HepG2 (cell line): ENCODE measurements around the gene WBP1. TPM values are rescaled to one million over a fixed set of nuclear protein-coding genes. Genes with fewer than 3 reads are reported as not detected.

ENCODE experiments used
- ARNT2 ChIP-seq: sonication (generic); formaldehyde crosslinking; IDR thresholded peaks from 2 replicates; pipeline ENCODE4 v1.8.0; 2022; ENCODE audit warnings: mild to moderate bottlenecking, low read depth, missing genetic modification reagents, moderate library complexity
- ARNTL ChIP-seq: sonication (generic); formaldehyde crosslinking; IDR thresholded peaks from 2 replicates; pipeline ENCODE4 v1.4.0; 2020; ENCODE audit warnings: mild to moderate bottlenecking, missing genetic modification reagents
- ATAD3A ChIP-seq: sonication (generic); formaldehyde crosslinking; IDR thresholded peaks from 2 replicates; pipeline ENCODE4 v1.4.0; 2020; ENCODE audit warnings: missing genetic modification reagents
- BRF2 ChIP-seq: sonication (generic); formaldehyde crosslinking; IDR thresholded peaks from 2 replicates; pipeline ENCODE4 v1.8.1; 2022; ENCODE audit warnings: mild to moderate bottlenecking, missing genetic modification reagents
- CCAR2 ChIP-seq: fragments of 200-400 bp; formaldehyde crosslinking; optimal IDR thresholded peaks from 2 replicates; pipeline ENCODE3; 2018; ENCODE audit warnings: low read depth, mild to moderate bottlenecking, low read length, moderate library complexity
- FOXC1 ChIP-seq: sonication (generic); formaldehyde crosslinking; IDR thresholded peaks from 2 replicates; pipeline ENCODE4 v1.8.0; 2022; ENCODE audit warnings: mild to moderate bottlenecking, missing genetic modification reagents, borderline replicate concordance
- FOXJ3 ChIP-seq: sonication (generic); formaldehyde crosslinking; IDR thresholded peaks from 2 replicates; pipeline ENCODE4 v1.4.0; 2020; ENCODE audit warnings: missing genetic modification reagents, mild to moderate bottlenecking, borderline replicate concordance
- GZF1 ChIP-seq: sonication (generic); formaldehyde crosslinking; IDR thresholded peaks from 2 replicates; pipeline ENCODE4 v1.5.1; 2020; ENCODE audit warnings: mild to moderate bottlenecking, missing genetic modification reagents
- HES4 ChIP-seq: sonication (generic); formaldehyde crosslinking; IDR thresholded peaks from 2 replicates; pipeline ENCODE4 v1.9.0; 2021; ENCODE audit warnings: mild to moderate bottlenecking, missing genetic modification reagents, borderline replicate concordance
- HMGXB4 ChIP-seq, 2 experiments: sonication (generic) in 1 of 2; formaldehyde crosslinking in 1 of 2; IDR thresholded peaks; 2 replicates each; pipeline versions ENCODE4 v1.4.0 to v1.6.1; 2018 to 2020; ENCODE audit warnings: missing genetic modification reagents in 2 of 2, borderline replicate concordance in 1 of 2, low read depth in 1 of 2, mild to moderate bottlenecking in 1 of 2, missing biosample characterization in 1 of 2
- KAT8 ChIP-seq: IDR thresholded peaks from 2 replicates; pipeline ENCODE4 v1.6.1; 2016; ENCODE audit warnings: missing genetic modification reagents, missing compliant biosample characterization
- PAX8 ChIP-seq: sonication (generic); formaldehyde crosslinking; IDR thresholded peaks from 2 replicates; pipeline ENCODE4 v1.8.0; 2022; ENCODE audit warnings: mild to moderate bottlenecking, missing genetic modification reagents, borderline replicate concordance
- PPARG ChIP-seq: conservative IDR thresholded peaks from 2 replicates; pipeline ENCODE4 v1.6.1; 2016; ENCODE audit warnings: missing biosample characterization, missing genetic modification reagents
- RNF219 ChIP-seq: sonication (generic); formaldehyde crosslinking; IDR thresholded peaks from 2 replicates; pipeline ENCODE4 v1.5.0; 2020; ENCODE audit warnings: mild to moderate bottlenecking, missing genetic modification reagents
- SRSF1 ChIP-seq: fragments of 200-400 bp; formaldehyde crosslinking; optimal IDR thresholded peaks from 2 replicates; pipeline ENCODE3; 2017; ENCODE audit warnings: mild to moderate bottlenecking, low read depth, low read length, moderate library complexity
- TCF7 ChIP-seq: sonication (generic); IDR thresholded peaks from 2 replicates; pipeline ENCODE4 v1.6.1; 2016; ENCODE audit warnings: antibody characterized with exemption, low read depth
- ZNF18 ChIP-seq: sonication (generic); formaldehyde crosslinking; IDR thresholded peaks from 2 replicates; pipeline ENCODE4 v1.8.0; 2022; ENCODE audit warnings: mild to moderate bottlenecking, missing genetic modification reagents; ENCODE audit not compliant: insufficient replicate concordance
- ZNF234 ChIP-seq: sonication (generic); formaldehyde crosslinking; conservative IDR thresholded peaks from 2 replicates; pipeline ENCODE4 v1.5.1; 2020; ENCODE audit warnings: mild to moderate bottlenecking, missing genetic modification reagents
- ZNF34 ChIP-seq: sonication (generic); formaldehyde crosslinking; IDR thresholded peaks from 2 replicates; pipeline ENCODE4 v1.4.0; 2020; ENCODE audit warnings: mild to moderate bottlenecking, missing genetic modification reagents, borderline replicate concordance
- ZNF441 ChIP-seq: sonication (generic); formaldehyde crosslinking; IDR thresholded peaks from 2 replicates; pipeline ENCODE4 v1.7.0; 2021; ENCODE audit warnings: missing genetic modification reagents, borderline replicate concordance
- ZNF510 ChIP-seq: sonication (generic); formaldehyde crosslinking; IDR thresholded peaks from 2 replicates; pipeline ENCODE4 v1.4.0; 2020; ENCODE audit warnings: low read depth, mild to moderate bottlenecking, missing genetic modification reagents
- ZNF629 ChIP-seq: sonication (generic); formaldehyde crosslinking; conservative IDR thresholded peaks from 2 replicates; pipeline ENCODE4 v1.5.0; 2020; ENCODE audit warnings: missing genetic modification reagents
- ZNF644 ChIP-seq: IDR thresholded peaks from 2 replicates; pipeline ENCODE4 v1.6.1; 2016; ENCODE audit warnings: low read depth
- ZNF724P ChIP-seq: sonication (generic); formaldehyde crosslinking; IDR thresholded peaks from 2 replicates; pipeline ENCODE4 v1.8.0; 2022; ENCODE audit warnings: missing genetic modification reagents, borderline replicate concordance
- ZNF891 ChIP-seq: sonication (generic); formaldehyde crosslinking; IDR thresholded peaks from 2 replicates; pipeline ENCODE4 v1.5.0; 2020; ENCODE audit warnings: mild to moderate bottlenecking, missing genetic modification reagents
- ZSCAN29 ChIP-seq: sonication (generic); formaldehyde crosslinking; conservative IDR thresholded peaks from 2 replicates; pipeline ENCODE4 v1.4.0; 2020; ENCODE audit warnings: mild to moderate bottlenecking, missing genetic modification reagents
- polyA plus RNA-seq, 8 experiments: library from polyadenylated mRNA; depleted of rRNA in 3 of 8; stranded (reverse) in 7 of 8; unstranded in 1 of 8; fragments of >200 nt; fragmentation: Illumina TruSeq in 4 of 8; extraction: Trizol in 4 of 8; gene quantifications; 2 replicates each; pipeline versions ENCODE4 v1.2.1 to v1.2.3, GENCODE V29; 2011 to 2016; ENCODE audit warnings: low read depth in 4 of 8, missing spikeins in 1 of 8, mixed read lengths in 1 of 8; ENCODE audit not compliant: insufficient read depth in 1 of 8
- total RNA-seq, 5 experiments: library from RNA; depleted of rRNA; stranded (reverse); fragments of >200 nt; fragmentation: Illumina TruSeq; extraction: Trizol; gene quantifications; 2 replicates each; pipeline ENCODE4 v1.2.3, GENCODE V29; 2016; ENCODE audit warnings: low read depth in 1 of 5

Gene WBP1
- total and polyA plus RNA-seq, 2 of the 13 experiments (the other 11 are each of a cell fraction or from before 2014, with no cell fraction given): 38.8 to 85.7 TPM

GRCh38 chr2:74425523-74425922 lies 32.7 kb upstream of the WBP1 start (continued):
- TF ChIP-seq HMGXB4 (CRISPR knock-in tag; IDR thresholded peaks at IDR 0.05; ENCODE audit: borderline replicate concordance in 1 of 2, low read depth in 1 of 2): no peak
- no peak for TF ChIP-seq ZNF629 (CRISPR knock-in tag)
- no peak for TF ChIP-seq FOXJ3 (CRISPR knock-in tag)
- TF ChIP-seq ZSCAN29 (CRISPR knock-in tag): no peak
- no peak for TF ChIP-seq ZNF644
- no peak for TF ChIP-seq RNF219
- TF ChIP-seq ZNF18 (CRISPR knock-in tag): no peak
- no peak for TF ChIP-seq TCF7
- TF ChIP-seq ZNF234 (CRISPR knock-in tag): no peak
- TF ChIP-seq ZNF34 (CRISPR knock-in tag): no peak
- TF ChIP-seq ZNF441 (CRISPR knock-in tag): 0 out of 2 replicates have a peak, but pooled peaks have one; percentile 8
- TF ChIP-seq ATAD3A (CRISPR knock-in tag): no peak
- TF ChIP-seq PAX8 (CRISPR knock-in tag): no peak
- TF ChIP-seq SRSF1: no peak
- no peak for TF ChIP-seq CCAR2
- no peak for TF ChIP-seq ZNF724P (CRISPR knock-in tag)
- TF ChIP-seq HES4 (CRISPR knock-in tag): no peak
- TF ChIP-seq BRF2 (CRISPR knock-in tag): no peak
- no peak for TF ChIP-seq ARNTL (CRISPR knock-in tag)
- TF ChIP-seq ARNT2 (CRISPR knock-in tag): no peak
- no peak for TF ChIP-seq KAT8 (CRISPR knock-in tag)
- TF ChIP-seq GZF1 (CRISPR knock-in tag): no peak
- TF ChIP-seq FOXC1: no peak
- no peak for TF ChIP-seq PPARG (CRISPR knock-in tag)
- no peak for TF ChIP-seq ZNF891 (CRISPR knock-in tag)
- no peak for TF ChIP-seq ZNF510
